ENCODE data around the gene HRH2. TPM values are rescaled to one million over a fixed set of nuclear protein-coding genes. Genes with fewer than 3 reads are reported as not detected.

Gene HRH2
- total RNA-seq, 2 experiments from 2014 or later: 2.9 to 3.4 TPM

DNA sequence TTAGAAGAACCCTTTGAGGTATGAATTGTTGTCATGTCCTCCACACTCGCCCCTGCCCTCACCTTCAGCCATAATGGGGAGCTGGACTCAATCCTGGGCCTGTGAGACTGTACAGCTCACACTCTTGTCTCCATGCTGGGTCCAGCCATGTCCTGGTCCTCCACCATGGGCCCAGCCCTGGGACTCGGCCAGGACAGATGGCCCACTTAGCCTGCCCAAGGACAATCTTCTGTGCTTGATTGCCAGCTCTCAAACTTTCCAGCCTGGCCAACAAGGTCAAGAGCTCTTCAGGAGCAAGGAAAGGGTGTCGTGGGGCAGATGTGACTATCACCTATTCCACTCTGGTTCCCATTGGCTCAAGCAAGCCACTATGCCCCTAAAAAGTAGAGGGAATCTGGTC, 90.8 kb downstream of the HRH2 start:
- ChIA-PET CTCF (no interaction called here), POLR2A (no interaction called here)
- Mint-ChIP-seq H3K9me3 (no peaks in the 10 kb centered on the region), H3K27ac (no peak overlapping the region), H3K4me1 (ENCODE audit: low read depth) (no peaks in the 10 kb centered on the region), H3K27me3 (peaks cover 72% of the 10 kb centered on the region), H3K4me3 (no peak overlapping the region), H3K36me3 (ENCODE audit: low read depth) (no peaks in the 10 kb centered on the region)
- no peak overlapping the region for H3K27ac ChIP-seq (ENCODE audit: low read depth in 1 of 2, low read length in 2 of 2)
- ATAC-seq (ENCODE audit: poor library complexity): no peak
- intact Hi-C loops (cut with DNase I, micrococcal nuclease): no loop called here
- no peak for DNase-seq
- H3K36me3 ChIP-seq (ENCODE audit: insufficient read depth, low read length): no peaks in the 10 kb centered on the region
- H3K27me3 ChIP-seq (ENCODE audit: control insufficient read depth in 1 of 2, insufficient read depth in 2 of 2, low read length in 2 of 2): peaks cover 4 to 18% of the 10 kb centered on the region in 2 experiments
- H3K4me3 ChIP-seq (ENCODE audit: low read length): no peak overlapping the region
- H3K4me1 ChIP-seq (ENCODE audit: insufficient read depth, low read length): no peaks in the 10 kb centered on the region
- no peaks in the 10 kb centered on the region for H3K9me3 ChIP-seq (ENCODE audit: control insufficient read depth in 1 of 2, insufficient read depth in 1 of 2, low read length in 2 of 2)
- TF ChIP-seq, protein P1, sequence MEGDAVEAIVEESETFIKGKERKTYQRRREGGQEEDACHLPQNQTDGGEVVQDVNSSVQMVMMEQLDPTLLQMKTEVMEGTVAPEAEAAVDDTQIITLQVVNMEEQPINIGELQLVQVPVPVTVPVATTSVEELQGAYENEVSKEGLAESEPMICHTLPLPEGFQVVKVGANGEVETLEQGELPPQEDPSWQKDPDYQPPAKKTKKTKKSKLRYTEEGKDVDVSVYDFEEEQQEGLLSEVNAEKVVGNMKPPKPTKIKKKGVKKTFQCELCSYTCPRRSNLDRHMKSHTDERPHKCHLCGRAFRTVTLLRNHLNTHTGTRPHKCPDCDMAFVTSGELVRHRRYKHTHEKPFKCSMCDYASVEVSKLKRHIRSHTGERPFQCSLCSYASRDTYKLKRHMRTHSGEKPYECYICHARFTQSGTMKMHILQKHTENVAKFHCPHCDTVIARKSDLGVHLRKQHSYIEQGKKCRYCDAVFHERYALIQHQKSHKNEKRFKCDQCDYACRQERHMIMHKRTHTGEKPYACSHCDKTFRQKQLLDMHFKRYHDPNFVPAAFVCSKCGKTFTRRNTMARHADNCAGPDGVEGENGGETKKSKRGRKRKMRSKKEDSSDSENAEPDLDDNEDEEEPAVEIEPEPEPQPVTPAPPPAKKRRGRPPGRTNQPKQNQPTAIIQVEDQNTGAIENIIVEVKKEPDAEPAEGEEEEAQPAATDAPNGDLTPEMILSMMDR (IDR thresholded peaks at IDR 0.05): no peak

DNA sequence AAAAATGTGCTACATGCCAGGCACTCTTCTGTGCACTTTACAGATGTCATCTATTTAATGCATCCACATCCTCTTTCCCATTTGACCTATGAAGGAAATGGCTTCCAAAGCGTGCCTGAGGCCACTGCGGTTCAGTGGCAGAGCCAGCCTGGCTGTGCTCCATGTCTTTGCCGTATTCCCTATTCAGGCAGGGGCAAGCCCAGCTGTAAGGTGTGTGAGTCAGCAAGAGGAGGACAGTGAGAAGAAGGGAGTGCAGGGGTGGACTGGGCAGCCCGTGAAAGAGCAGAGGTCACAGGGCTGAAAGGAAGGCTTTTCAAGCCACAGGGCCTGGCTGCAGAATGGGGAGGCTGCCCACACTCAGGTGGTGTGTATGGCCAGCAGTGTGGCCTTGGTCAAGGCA, 91.7 kb downstream of the HRH2 start:
- H3K9me3 Mint-ChIP-seq: no peaks in the 10 kb centered on the region
- H3K27ac Mint-ChIP-seq: no peak overlapping the region
- no peak overlapping the region for H3K4me3 Mint-ChIP-seq
- H3K36me3 Mint-ChIP-seq (ENCODE audit: low read depth): no peaks in the 10 kb centered on the region
- H3K27me3 Mint-ChIP-seq: peaks cover 76% of the 10 kb centered on the region
- Histone ChIP-seq H3K4me3 (ENCODE audit: low read length) (no peak overlapping the region), H3K36me3 (ENCODE audit: insufficient read depth, low read length) (no peaks in the 10 kb centered on the region), H3K27ac (ENCODE audit: low read depth in 1 of 2, low read length in 2 of 2) (no peak overlapping the region), H3K4me1 (ENCODE audit: insufficient read depth, low read length) (no peaks in the 10 kb centered on the region), H3K9me3 (ENCODE audit: control insufficient read depth in 1 of 2, insufficient read depth in 1 of 2, low read length in 2 of 2) (no peaks in the 10 kb centered on the region), H3K27me3 (ENCODE audit: control insufficient read depth in 1 of 2, insufficient read depth in 2 of 2, low read length in 2 of 2) (peaks cover 11 to 23% of the 10 kb centered on the region in 2 experiments)
- no peaks in the 10 kb centered on the region for H3K4me1 Mint-ChIP-seq (ENCODE audit: low read depth)
- TF ChIP-seq, protein P1 (IDR thresholded peaks at IDR 0.05): no peak
- ATAC-seq (ENCODE audit: poor library complexity) (no peak), DNase-seq (no peak)
- intact Hi-C loops (cut with DNase I, micrococcal nuclease): no loop called here
- ChIA-PET POLR2A (no interaction called here), CTCF (no interaction called here)

DNA sequence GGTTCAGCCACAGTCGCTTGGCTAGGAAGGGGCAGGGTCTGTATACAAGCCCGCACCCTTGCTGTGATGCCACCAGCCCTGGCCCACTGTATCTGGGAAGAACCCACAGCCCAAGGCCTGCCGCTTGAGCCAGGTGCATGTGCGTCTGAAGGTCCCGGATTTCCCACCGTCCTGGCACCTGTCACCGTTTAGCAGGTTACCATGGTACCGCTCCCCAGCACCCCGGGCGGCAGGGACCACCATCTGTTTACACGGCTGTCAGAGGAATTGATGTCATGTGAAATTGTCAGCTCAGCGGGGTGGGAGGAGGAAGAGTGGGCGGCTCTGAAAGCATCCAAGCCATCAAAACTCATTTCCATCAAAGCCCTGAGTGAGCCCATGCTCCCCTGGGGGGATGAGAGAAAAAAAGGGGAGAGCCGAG, 92.7 kb downstream of the HRH2 start:
- H3K27ac Mint-ChIP-seq: no peak overlapping the region

More for the DNA sequence above, 92.7 kb downstream of the HRH2 start:
- no peaks in the 10 kb centered on the region for H3K36me3 ChIP-seq (ENCODE audit: insufficient read depth, low read length)
- Mint-ChIP-seq H3K27me3 (peaks cover 78% of the 10 kb centered on the region), H3K4me1 (ENCODE audit: low read depth) (no peaks in the 10 kb centered on the region), H3K4me3 (no peak overlapping the region), H3K9me3 (no peaks in the 10 kb centered on the region), H3K36me3 (ENCODE audit: low read depth) (no peaks in the 10 kb centered on the region)
- peaks cover 16 to 25% of the 10 kb centered on the region in 2 experiments for H3K27me3 ChIP-seq (ENCODE audit: control insufficient read depth in 1 of 2, insufficient read depth in 2 of 2, low read length in 2 of 2)
- no peak for DNase-seq
- H3K27ac ChIP-seq (ENCODE audit: low read depth in 1 of 2, low read length in 2 of 2): no peak overlapping the region
- intact Hi-C loops (cut with DNase I, micrococcal nuclease): no loop called here
- no peak for ATAC-seq (ENCODE audit: poor library complexity)
- TF ChIP-seq, protein P1 (IDR thresholded peaks at IDR 0.05): no peak
- CTCF ChIA-PET: no interaction called here
- POLR2A ChIA-PET: no interaction called here
- H3K4me3 ChIP-seq (ENCODE audit: low read length): no peak overlapping the region
- no peaks in the 10 kb centered on the region for H3K9me3 ChIP-seq (ENCODE audit: control insufficient read depth in 1 of 2, insufficient read depth in 1 of 2, low read length in 2 of 2)
- H3K4me1 ChIP-seq (ENCODE audit: insufficient read depth, low read length): no peaks in the 10 kb centered on the region
